K562 treated with DMSO at 1 percent for 12 hours (cell line): ENCODE measurements around the gene USH1C. TPM values are rescaled to one million over a fixed set of nuclear protein-coding genes. Genes with fewer than 3 reads are reported as not detected.

Source experiments
- total RNA-seq: library from RNA; unstranded; fragments of 300-600 nt; gene quantifications from 2 replicates; pipeline ENCODE4 v1.2.3, GENCODE V29; 2022; ENCODE audit not compliant: insufficient read depth

The USH1C gene
- total RNA-seq: not detected in 2 replicates

GRCh38 chr11:17544181-17544622, at the start of gene USH1C:
USH1C (minus strand) TSS chr11:17544416; CDS start chr11:17544307, 109 bp downstream.

DNA sequence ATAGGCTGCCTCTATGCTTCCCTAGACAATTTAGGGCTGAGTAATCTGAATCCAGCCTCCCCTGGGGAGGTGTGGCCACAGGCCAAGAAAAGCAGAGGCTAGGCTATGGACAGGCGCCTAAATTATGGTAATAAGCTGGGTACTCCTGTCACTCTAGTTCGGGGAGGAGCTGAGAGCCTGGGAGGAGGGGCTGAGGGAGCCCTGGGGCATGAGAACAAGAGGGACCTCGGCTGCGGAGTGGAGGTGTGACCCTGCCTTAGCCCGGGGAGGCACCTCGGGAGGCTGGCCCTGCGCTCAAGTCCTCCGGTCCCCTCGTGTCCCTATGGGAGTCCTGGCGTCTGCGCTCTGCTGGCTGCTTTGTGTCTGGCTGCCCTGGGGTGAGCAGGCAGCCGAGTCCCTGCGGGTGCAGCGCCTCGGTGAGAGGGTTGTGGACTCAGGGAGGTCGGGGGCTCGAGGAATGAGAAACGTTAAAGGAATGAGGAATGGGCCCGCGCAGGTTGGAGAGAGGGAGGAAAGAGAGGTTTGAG, 2.9 kb upstream of the USH1C start, which contains the start of gene OTOG:
Gene OTOG, plus strand, starts transcription at position 209 of the 527 bp plus-strand sequence. Its CDS starts 114 bp downstream, at position 323.

GRCh38 chr11:17476317-17477083, 67.7 kb downstream of the USH1C start, which contains the start of gene ABCC8:
ABCC8 (minus strand) TSS chr11:17476845; CDS start chr11:17476776, 69 bp downstream.

Other genes with a start within 250 kb of the USH1C start
- 0.76 and 9.0 TPM in 2 replicates for gene NCR3LG1, start 192.6 kb downstream of the USH1C start, total RNA-seq
- 1.5 and 5.6 TPM in 2 replicates for gene KCNJ11, start 155.8 kb downstream of the USH1C start, total RNA-seq
- gene ABCC8, start 67.6 kb downstream of the USH1C start, total RNA-seq: 1.2 TPM in 1 of 2 replicates, not detected in the other
- gene OTOG, start 2.8 kb upstream of the USH1C start, total RNA-seq: not detected in 2 replicates
- gene MYOD1, start 175.2 kb upstream of the USH1C start, total RNA-seq: not detected in 2 replicates
- gene KCNC1, start 190.4 kb upstream of the USH1C start, total RNA-seq: not detected in 2 replicates